Gastrocnemius medialis (tissue), 4 donors: ENCODE measurements around the gene CIROP. TPM values are rescaled to one million over a fixed set of nuclear protein-coding genes. Genes with fewer than 3 reads are reported as not detected.

Experiments
- ATAC-seq, 2 donors: fragments of 150-250 bp; one replicate each; pipeline ENCODE4 v1.9.1; 2016
- DNase-seq, 2 donors: peaks; one replicate each; pipeline ENCODE4 v3.0.0-alpha.2; 2019
- H3K27ac ChIP-seq, 4 donors: fragments of 200-600 bp; sonication (generic); 1 replicate in 1 of 4; 2 replicates in 3 of 4; pipeline ENCODE4 v1.5.1; 2016 to 2018; ENCODE audit warnings: mild to moderate bottlenecking in 2 of 4, moderate library complexity in 1 of 4
- H3K27me3 ChIP-seq, 3 donors: fragments of 200-600 bp; sonication (generic) in 2 of 3; 1 replicate in 1 of 3; 2 replicates in 2 of 3; pipeline versions ENCODE4 v1.5.1 to v1.6.0; 2016 to 2019; ENCODE audit warnings: mild to moderate bottlenecking in 1 of 3, moderate library complexity in 1 of 3
- H3K36me3 ChIP-seq, 2 donors: fragments of 200-600 bp; sonication (generic) in 1 of 2; one replicate each; pipeline ENCODE4 v1.5.1; 2017 to 2018
- H3K4me1 ChIP-seq, 2 donors: fragments of 200-600 bp; sonication (generic) in 1 of 2; one replicate each; pipeline ENCODE4 v1.5.1; 2016 to 2017; ENCODE audit warnings: mild to moderate bottlenecking in 2 of 2
- H3K4me3 ChIP-seq, 4 donors: fragments of 200-600 bp; sonication (generic) in 3 of 4; 1 replicate in 1 of 4; 2 replicates in 3 of 4; pipeline ENCODE4 v1.5.1; 2016 to 2019; ENCODE audit warnings: mild to moderate bottlenecking in 2 of 4
- H3K9me3 ChIP-seq, 3 donors: fragments of 200-600 bp; sonication (generic) in 2 of 3; 1 replicate in 1 of 3; 2 replicates in 2 of 3; pipeline ENCODE4 v1.5.1; 2016 to 2019
- CTCF ChIP-seq, 5 experiments: fragments of 450-650 bp in 3 of 5; fragments of 200-600 bp in 2 of 5; sonication (generic) in 2 of 5; IDR thresholded peaks in 4 of 5; conservative IDR thresholded peaks in 1 of 5; 1 replicate in 4 of 5; 2 replicates in 1 of 5; pipeline ENCODE4 v1.5.1; 2016 to 2019; ENCODE audit warnings: antibody characterized with exemption in 5 of 5, mild to moderate bottlenecking in 3 of 5, moderate library complexity in 3 of 5
- POLR2A ChIP-seq, 2 donors: fragments of 450-650 bp; IDR thresholded peaks; one replicate each; pipeline ENCODE4 v1.6.1; 2017; ENCODE audit warnings: antibody characterized with exemption in 2 of 2, mild to moderate bottlenecking in 2 of 2, moderate library complexity in 2 of 2
- in situ Hi-C, 4 donors: fragments of 200-750 bp; cut with MboI; loops; one replicate each; pipeline versions ENCODE4 v1.15.0 to v1.8.0; 2017; ENCODE audit warnings: low sequenced_read_pairs in 4 of 4
- intact Hi-C: fragments of 100-400 bp; cut with DNase I; formaldehyde crosslinking; loops from one replicate; pipeline ENCODE4 v1.15.1; 2023; ENCODE audit warnings: low total_unique reads
- total RNA-seq, 4 donors: library from RNA; depleted of rRNA; stranded (reverse); fragments of >200 nt; gene quantifications; one replicate each; pipeline versions ENCODE4 v1.1.0 to v1.2.3, GENCODE V29; 2016

The CIROP gene
- total RNA-seq, 4 donors from 2014 or later: not detected

GRCh38 chr14:23141706-23142444, 37.1 kb upstream of the CIROP start:
- Histone ChIP-seq H3K9me3 (no peaks in the 10 kb centered on the region), H3K4me3 (no peak overlapping the region), H3K27ac (peak overlapping the region; percentile 90 to 97 (median 96)), H3K4me1 (peaks cover 47 to 48% of the 10 kb centered on the region in 2 donors), H3K36me3 (peaks cover 0 to 44% of the 10 kb centered on the region in 2 donors), H3K27me3 (no peaks in the 10 kb centered on the region)
- ATAC-seq (peak; percentile 28 to 34), DNase-seq (peak; percentile 46 to 61)
- intact Hi-C loops: loop anchor here (2.0 kb wide), 1 partner anchor 15 kb away; no protein-coding TSS in a partner anchor
- no peak for TF ChIP-seq CTCF (IDR thresholded peaks at IDR 0.05 in 4 of 5, conservative IDR thresholded peaks at IDR 0.05 in 1 of 5)
- TF ChIP-seq POLR2A (IDR thresholded peaks at IDR 0.05): peak in 1 of 2 donors; percentile 33
- in situ Hi-C loops: no loop called here

GRCh38 chr14:23140371-23140770, 35.6 kb upstream of the CIROP start:
- peak overlapping the region; percentile 36 to 97 (median 96) for H3K27ac ChIP-seq

DNA sequence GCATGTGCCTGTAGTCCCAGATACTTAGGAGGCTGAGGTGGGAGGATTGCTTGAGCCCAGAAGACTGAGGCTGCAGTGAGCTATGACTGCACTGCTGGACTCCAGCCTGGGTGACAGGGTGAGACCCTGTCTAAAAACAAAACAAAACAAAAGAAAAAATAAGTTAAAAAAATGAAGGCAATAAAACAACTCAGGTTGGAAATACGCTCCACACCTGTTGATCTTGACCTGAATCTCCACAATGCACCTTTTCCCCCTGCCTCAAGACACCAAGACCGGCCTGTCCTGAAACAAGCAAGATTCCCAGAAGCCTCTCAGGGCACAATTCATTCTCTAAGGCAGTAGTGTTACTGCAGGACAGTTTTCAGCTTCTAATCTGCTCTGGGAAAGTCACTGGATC, 35.1 kb upstream of the CIROP start:
- H3K36me3 ChIP-seq: peaks cover 0 to 57% of the 10 kb centered on the region in 2 donors
- H3K4me3 ChIP-seq: no peak overlapping the region
- TF ChIP-seq POLR2A (IDR thresholded peaks at IDR 0.05): no peak
- no peak for TF ChIP-seq CTCF (IDR thresholded peaks at IDR 0.05 in 4 of 5, conservative IDR thresholded peaks at IDR 0.05 in 1 of 5)
- intact Hi-C loops (no loop called here), in situ Hi-C loops (no loop called here)
- peaks cover 29 to 31% of the 10 kb centered on the region in 2 donors for H3K4me1 ChIP-seq
- DNase-seq (no peak), ATAC-seq (no peak)
- H3K27me3 ChIP-seq: no peaks in the 10 kb centered on the region
- H3K27ac ChIP-seq: peak overlapping the region; percentile 36 to 97 (median 96)
- H3K9me3 ChIP-seq: no peaks in the 10 kb centered on the region

More at GRCh38 chr14:23140371-23140770, 35.6 kb upstream of the CIROP start:
- ATAC-seq (no peak), DNase-seq (no peak)
- in situ Hi-C loops (no loop called here), intact Hi-C loops (no loop called here)
- peaks cover 34 to 36% of the 10 kb centered on the region in 2 donors for H3K4me1 ChIP-seq
- peaks cover 0 to 57% of the 10 kb centered on the region in 2 donors for H3K36me3 ChIP-seq
- no peaks in the 10 kb centered on the region for H3K9me3 ChIP-seq
- TF ChIP-seq POLR2A (IDR thresholded peaks at IDR 0.05) (no peak), CTCF (IDR thresholded peaks at IDR 0.05 in 4 of 5, conservative IDR thresholded peaks at IDR 0.05 in 1 of 5) (no peak)
- H3K27me3 ChIP-seq: no peaks in the 10 kb centered on the region
- H3K4me3 ChIP-seq: no peak overlapping the region

DNA sequence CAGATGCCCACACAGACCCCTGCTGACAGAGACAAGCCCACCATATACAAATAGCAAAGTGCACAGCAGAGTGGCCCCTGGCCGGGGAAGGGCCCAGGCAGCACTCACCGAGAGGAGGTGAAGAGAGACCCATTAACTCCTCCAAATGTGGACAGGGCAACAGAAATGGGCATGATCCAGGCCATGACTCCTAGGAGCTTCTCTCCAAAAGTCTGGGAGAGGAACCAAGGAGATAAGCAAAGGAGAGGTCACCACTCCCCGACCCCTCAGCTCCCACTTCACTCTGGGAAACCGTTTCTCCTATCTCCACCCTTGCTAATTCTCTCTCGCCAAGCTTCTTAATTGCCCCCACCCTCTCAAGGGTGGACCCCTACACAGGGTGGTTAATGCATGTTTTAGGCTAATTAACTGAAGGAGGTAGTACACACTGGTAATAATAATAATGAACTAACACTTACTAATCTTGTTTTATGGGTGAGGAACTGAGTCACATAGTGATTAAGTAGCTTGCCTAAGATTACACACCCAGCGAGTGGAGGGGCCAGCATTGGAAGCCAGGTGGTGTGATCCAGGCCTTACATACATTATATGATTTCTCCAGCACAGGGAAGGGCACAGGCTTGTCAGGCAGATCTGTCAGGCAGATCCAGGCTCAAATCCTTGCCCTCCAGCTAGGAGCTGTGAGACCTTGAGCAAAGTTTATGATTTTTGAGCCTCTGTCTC, 33.2 kb upstream of the CIROP start:
- TF ChIP-seq CTCF (IDR thresholded peaks at IDR 0.05 in 4 of 5, conservative IDR thresholded peaks at IDR 0.05 in 1 of 5) (no peak), POLR2A (IDR thresholded peaks at IDR 0.05) (no peak)
- DNase-seq: no peak

More for the DNA sequence above, 33.2 kb upstream of the CIROP start:
- ATAC-seq: no peak
- in situ Hi-C loops (no loop called here), intact Hi-C loops (no loop called here)
- H3K27ac ChIP-seq: peak overlapping the region; percentile 36 to 97 (median 46)
- peaks cover 12 to 14% of the 10 kb centered on the region in 2 donors for H3K4me1 ChIP-seq
- no peak overlapping the region for H3K4me3 ChIP-seq
- peaks cover 0 to 57% of the 10 kb centered on the region in 2 donors for H3K36me3 ChIP-seq
- H3K27me3 ChIP-seq: no peaks in the 10 kb centered on the region
- no peaks in the 10 kb centered on the region for H3K9me3 ChIP-seq
